Measurements from ENCODE around the gene TBCA.

DNA sequence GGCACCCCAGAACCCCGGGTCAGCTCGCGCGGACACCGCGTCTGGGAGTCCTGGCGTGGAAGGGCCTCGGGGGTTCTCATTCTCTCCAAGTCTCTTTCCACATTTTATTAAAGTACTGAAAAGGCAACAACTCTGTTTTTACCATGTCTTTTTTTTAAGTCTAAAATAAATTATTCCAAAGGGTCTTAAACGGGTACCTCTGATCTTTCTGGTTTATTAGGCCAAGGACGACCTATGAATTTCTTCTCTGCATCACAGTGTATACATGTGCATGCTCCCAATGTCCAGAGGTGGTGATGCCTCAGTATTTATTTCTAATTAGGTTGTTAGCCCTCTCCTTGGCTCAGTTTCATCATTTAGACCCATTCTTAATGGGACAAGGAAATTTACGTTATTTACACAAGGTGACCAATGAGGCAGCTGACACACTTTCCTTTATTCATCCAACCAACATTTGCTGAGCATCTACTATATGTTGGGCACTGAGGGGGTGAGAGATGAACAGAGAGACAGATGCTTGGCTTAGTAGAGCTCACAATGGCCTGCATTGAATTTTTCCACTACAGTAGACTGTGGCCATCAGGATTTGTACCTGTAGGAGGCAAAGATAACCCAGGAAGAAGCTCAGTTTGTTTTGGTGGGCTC, 130.0 kb downstream of the TBCA start:
- no peak for TF ChIP-seq POLR2A (IDR thresholded peaks at IDR 0.05)
- TF ChIP-seq POLR2AphosphoS5 (IDR thresholded peaks at IDR 0.05): no peak
- TF ChIP-seq, protein P1, sequence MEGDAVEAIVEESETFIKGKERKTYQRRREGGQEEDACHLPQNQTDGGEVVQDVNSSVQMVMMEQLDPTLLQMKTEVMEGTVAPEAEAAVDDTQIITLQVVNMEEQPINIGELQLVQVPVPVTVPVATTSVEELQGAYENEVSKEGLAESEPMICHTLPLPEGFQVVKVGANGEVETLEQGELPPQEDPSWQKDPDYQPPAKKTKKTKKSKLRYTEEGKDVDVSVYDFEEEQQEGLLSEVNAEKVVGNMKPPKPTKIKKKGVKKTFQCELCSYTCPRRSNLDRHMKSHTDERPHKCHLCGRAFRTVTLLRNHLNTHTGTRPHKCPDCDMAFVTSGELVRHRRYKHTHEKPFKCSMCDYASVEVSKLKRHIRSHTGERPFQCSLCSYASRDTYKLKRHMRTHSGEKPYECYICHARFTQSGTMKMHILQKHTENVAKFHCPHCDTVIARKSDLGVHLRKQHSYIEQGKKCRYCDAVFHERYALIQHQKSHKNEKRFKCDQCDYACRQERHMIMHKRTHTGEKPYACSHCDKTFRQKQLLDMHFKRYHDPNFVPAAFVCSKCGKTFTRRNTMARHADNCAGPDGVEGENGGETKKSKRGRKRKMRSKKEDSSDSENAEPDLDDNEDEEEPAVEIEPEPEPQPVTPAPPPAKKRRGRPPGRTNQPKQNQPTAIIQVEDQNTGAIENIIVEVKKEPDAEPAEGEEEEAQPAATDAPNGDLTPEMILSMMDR (IDR thresholded peaks at IDR 0.05): no peak
- no peak for TF ChIP-seq EP300 (IDR thresholded peaks at IDR 0.05)
